Dedifferentiated amniotic fluid mesenchymal stem cell (primary cell): Measurements from ENCODE around the gene DDX54.
"Not testable (repeated sequence)": the region's sequence is repeated elsewhere in the genome, so short reads cannot be mapped to it uniquely, and the experiment has no call there.

Experiments
- DNase-seq: peaks from one replicate; pipeline ENCODE4 v3.0.0-alpha.2; 2016; ENCODE audit errors: extremely low spot score

DDX54 gene

GRCh38 chr12:113120670-113121370 is 64.5 kb downstream of the DDX54 start:
- DNase-seq: no peak

DNA sequence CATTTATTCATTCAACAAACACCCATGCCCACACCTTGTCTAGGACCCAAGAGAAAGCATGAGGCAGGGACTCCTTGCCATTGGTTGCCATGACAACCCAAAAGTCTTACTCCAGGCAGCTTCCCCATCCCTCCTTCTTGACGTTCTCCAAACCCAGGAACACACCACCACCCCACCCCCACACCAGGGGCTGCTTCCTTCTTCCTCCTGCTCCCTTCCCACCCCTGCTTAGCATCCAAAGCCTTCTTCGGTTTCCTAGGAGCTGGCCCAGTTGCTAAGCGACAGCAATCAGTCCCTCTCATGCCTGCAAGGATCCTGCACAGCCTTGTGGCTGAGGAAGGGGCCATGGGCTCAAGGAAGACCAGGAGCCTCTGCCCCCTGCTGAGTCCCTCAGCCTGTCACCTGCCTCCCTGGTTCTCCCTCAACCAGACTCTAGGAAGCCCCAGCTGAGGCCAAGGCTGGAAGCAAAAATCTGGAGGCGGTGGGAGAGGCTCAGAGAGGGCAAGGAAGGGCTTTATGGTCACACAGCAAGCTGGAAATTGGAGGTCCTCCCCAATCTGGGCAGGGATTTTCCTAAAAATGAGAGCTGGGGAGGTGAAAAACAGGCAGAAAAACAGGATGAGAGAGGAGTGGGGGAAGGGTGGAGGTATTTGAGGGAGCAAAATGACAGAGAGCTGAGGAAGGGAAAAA is 65.2 kb downstream of the DDX54 start:
- DNase-seq: no peak

- no peak for DNase-seq
Measured at GRCh38 chr12:113118142-113118541, 67.1 kb downstream of the DDX54 start.

- not testable (repeated sequence) for DNase-seq
Measured at GRCh38 chr12:113117684-113118083, 67.6 kb downstream of the DDX54 start.

- DNase-seq: no peak
Measured at GRCh38 chr12:113116875-113117274, 68.4 kb downstream of the DDX54 start.

GRCh38 chr12:113115455-113116126 is 69.7 kb downstream of the DDX54 start:
- DNase-seq: no peak

DNA sequence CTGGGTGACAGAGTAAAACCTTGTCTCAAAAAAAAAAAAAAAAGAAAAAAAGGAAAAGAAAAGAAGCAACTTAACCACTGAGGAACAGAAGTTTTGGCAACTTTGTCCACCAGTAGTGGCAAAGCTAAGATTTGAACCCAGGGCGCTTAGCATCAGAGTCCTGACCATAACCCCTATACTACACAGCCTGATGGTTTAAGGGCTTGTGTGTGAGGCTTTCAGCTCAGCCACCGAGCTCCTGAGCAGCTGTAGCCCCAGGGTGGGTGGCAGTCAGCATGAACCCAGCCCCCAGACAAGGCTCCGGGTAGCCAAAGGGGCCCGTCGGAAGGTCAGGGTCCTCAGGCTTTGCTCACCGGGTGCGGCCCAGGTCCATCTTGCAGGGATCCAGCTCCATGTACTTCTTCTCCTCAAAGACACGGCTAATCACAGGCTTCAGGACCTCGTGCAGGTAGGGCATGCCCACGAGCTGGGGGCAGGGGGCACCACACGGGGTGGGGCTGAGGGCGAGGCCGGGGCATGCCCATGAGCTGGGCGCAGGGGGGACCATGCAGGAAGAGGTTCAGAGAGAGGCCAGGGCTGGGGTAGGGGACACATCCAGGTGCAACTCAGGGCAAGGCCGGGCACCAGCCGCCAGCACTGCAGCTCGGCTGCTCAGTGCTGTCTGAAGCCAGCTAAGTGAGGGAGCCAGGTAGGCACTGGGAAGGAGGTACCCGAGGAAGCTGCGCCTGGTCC is 70.7 kb downstream of the DDX54 start:
- no peak for DNase-seq

GRCh38 chr12:113113397-113113796 is 71.9 kb downstream of the DDX54 start:
- no peak for DNase-seq

GRCh38 chr12:113112043-113112899 is 73.0 kb downstream of the DDX54 start:
- DNase-seq: no peak

GRCh38 chr12:113111247-113111646 is 74.0 kb downstream of the DDX54 start:
- no peak for DNase-seq

DNA sequence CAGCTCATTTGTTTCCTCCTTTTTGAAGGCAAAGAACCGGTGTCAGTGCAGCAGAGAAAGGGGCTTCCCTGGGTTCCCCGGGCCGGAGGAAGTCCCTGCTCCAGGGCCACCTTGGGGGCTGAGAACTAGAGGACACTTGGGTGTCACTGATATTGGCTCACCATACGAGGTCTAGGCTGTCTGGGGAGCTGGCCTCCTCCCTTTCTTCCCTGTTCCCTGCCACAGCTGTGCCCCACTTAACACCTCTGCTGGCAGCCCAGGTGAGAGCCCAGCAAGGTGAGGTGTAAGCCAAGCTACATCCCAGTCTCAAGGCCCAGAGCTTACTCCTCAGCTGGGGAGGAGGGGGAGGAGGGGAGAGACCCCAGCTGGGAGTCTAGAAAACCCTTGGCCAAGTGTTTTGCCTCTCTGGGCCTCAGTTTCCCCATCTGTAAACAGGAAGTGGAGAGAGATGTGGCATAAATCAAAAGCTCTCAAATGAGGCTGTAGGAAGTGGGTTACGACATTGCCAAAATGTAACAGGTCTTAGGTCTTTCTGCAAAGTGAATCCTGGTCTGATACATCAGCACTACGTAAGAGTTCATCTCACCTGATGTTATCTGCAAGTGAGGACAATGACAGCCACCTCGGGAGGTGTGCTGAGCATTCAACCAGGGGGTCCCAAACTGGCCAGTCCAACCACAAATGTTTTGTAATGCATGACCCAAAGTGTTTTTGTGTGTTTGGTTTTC is 75.2 kb downstream of the DDX54 start:
- no peak for DNase-seq

GRCh38 chr12:113109360-113109759 is 75.9 kb downstream of the DDX54 start:
- DNase-seq: no peak

- no peak for DNase-seq
Measured at GRCh38 chr12:113108308-113108707, 77.0 kb downstream of the DDX54 start.
